RPMI8226 (cell line): ENCODE data around the gene ALOX5.
"Not testable (repeated sequence)": the region's sequence is repeated elsewhere in the genome, so short reads cannot be mapped to it uniquely, and the experiment has no call there.

Experiments
- DNase-seq: peaks from one replicate; pipeline ENCODE4 v3.0.0-alpha.2; 2015

The ALOX5 gene

DNA sequence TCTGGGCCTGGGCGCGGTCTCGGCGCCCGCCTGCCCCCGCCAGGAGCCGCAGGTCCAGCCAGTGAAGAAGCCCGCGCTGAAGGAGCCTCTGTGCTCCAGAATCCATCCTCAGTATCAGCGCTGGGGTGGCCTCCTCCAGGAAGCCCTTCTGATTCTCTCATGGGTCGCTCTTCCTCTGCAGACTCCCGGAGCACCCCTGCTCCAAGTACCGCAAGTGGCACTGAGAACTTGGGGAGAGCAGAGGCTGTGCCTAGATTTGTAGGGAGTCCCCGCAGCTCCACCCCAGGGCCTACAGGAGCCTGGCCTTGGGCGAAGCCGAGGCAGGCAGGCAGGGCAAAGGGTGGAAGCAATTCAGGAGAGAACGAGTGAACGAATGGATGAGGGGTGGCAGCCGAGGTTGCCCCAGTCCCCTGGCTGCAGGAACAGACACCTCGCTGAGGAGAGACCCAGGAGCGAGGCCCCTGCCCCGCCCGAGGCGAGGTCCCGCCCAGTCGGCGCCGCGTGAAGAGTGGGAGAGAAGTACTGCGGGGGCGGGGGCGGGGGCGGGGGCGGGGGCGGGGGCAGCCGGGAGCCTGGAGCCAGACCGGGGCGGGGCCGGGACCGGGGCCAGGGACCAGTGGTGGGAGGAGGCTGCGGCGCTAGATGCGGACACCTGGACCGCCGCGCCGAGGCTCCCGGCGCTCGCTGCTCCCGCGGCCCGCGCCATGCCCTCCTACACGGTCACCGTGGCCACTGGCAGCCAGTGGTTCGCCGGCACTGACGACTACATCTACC is at the start of gene ALOX5:
Gene ALOX5 (plus strand): TSS at position 641 of the 774 bp plus-strand sequence. CDS start 64 bp downstream, at position 705.
- DNase-seq = peak; percentile 62

- DNase-seq = no peak
These were observed 48.9 kb upstream of the ALOX5 start for GRCh38 chr10:45325116-45325515.

DNA sequence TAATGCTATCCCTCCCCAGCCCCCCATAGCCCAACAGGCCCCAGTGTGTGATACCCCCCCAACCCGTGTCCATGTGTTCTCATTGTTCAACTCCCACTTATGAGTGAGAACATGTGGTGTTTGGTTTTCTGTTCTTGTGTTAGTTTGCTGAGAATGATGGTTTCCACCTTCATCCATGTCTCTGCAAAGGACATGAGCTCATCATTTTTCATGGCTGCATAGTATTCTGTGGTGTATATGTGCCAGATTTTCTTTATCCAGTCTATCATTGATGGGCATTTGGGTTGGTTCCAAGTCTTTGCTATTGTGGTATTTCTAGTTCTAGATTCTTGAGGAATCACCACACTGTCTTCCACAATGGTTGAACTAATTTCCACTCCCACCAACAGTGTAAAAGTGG is 47.2 kb upstream of the ALOX5 start:
- DNase-seq = not testable (repeated sequence)

DNA sequence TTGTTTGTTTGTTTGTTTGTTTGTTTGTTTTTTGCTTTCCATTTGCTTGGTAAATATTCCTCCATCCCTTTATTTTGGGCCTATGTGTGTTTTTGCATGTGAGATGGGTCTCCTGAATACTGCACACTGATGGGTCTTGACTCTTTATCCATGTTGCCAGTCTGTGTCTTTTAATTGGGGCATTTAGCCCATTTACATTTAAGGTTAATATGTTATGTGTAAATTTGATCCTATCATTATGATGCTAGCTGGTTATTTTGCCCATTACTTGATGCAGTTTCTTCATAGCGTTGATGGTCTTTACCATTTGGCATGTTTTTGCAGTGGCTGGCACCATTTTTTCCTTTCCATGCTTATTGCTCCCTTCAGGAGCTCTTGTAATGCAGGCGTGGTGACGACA is 42.2 kb upstream of the ALOX5 start:
- not testable (repeated sequence) for DNase-seq

DNA sequence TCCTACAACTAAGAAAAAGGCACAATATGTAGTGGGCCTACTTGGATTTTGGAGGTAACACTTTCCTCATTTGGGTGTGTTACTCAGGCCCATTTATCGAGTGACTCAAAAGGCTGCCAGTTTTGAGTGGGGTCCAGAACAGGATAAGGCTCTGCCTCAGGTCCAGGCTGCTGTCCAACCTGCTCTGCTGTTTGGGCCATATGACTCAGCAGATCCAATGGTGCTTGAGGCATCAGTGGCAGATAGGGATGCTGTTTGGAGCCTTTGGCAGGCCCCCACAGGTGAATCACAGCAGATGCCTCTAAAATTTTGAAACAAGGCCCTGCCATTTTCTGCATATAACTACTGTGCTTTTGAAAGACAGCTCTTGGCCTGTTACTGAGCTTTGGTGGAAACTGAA is 34.1 kb upstream of the ALOX5 start:
- no peak for DNase-seq

DNA sequence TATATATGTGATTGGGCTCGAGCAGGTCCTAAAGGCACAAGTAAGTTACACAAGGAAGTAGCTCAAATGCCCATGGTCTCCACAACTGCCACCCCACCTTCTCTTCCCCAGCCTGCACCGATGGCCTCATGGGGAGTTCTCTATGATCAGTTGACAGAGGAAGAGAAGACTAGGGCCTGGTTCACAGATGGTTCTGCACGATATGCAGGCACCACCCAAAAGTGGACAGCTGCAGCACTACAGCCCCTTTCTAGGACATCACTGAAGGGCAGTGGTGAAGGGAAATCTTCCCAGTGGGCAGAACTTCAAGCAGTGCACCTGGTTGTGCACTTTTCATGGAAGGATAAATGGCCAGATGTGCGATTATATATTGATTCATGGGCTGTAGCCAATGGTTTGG is 33.6 kb upstream of the ALOX5 start:
- not testable (repeated sequence) for DNase-seq

- not testable (repeated sequence) for DNase-seq
These were observed 27.2 kb upstream of the ALOX5 start for GRCh38 chr10:45346652-45347335.

- DNase-seq = not testable (repeated sequence)
These were observed 26.6 kb upstream of the ALOX5 start for GRCh38 chr10:45347464-45347863.

DNA sequence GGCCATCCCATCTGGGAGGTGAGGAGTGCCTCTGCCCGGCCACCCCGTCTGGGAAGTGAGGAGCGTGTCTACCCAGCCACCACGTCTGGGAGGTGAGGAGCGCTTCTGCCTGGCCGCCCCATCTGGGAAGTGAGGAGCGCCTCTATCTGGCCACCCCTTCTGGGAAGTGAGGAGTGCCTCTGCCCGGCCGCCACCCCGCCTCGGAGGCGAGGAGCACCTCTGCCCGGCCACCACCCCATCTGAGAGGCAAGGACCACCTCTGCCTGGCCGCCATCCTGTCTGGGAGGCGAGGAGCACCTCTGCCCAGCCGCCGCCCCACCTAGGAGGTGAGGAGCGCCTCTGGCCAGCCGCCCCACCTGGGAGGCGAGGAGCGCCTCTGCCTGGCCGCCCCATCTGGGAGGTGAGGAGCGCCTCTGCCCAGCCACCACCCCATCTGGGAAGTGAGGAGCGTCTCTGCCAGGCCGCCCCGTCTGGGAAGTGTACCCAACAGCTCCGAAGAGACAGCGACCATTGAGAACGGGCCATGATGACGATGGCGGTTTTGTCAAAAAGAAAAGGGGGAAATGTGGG is 25.7 kb upstream of the ALOX5 start:
- not testable (repeated sequence) for DNase-seq

DNA sequence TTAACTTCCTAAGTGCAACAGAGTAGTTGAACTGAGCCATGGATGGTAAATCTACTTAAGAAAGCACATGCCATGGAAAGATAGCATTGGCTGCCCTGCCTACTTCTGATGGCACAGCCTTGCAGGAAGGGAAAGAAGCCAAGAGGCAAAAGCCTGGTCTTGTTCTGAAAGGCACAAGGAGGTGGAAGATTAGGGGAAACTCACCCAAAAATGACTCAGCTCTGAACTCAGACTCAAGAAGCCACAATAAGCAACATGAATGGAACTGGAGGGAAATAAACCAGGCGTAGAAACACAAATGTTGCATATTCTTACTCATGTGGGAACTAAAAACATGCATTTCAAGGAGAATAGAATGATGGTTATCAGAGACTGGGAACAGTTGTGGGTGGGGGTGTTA is 20.8 kb upstream of the ALOX5 start:
- no peak for DNase-seq

GRCh38 chr10:45354261-45354660 is 19.8 kb upstream of the ALOX5 start:
- DNase-seq = no peak

DNA sequence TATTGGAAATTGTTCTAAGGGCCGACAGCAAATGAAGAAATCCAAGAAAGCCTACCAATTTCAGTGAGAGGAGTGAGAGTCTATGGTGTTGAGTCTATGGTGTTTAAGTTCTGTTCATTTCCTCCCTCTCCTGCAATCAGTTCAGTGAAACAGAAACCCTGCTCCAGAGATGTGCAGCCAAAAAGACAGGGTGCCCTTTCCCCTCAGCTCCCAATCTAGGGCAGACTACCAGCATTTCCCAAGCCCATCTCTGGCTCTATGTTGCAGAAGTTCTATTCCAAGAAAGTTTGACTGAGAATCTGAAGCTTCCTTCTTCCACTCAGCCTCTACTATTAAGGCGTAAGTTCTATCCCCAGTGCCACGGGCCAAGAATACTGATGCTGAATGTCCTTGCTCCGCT is 18.5 kb upstream of the ALOX5 start:
- DNase-seq = no peak

- DNase-seq = not testable (repeated sequence)
These were observed 15.1 kb upstream of the ALOX5 start for GRCh38 chr10:45358961-45359360.

- DNase-seq = not testable (repeated sequence)
These were observed 11.8 kb upstream of the ALOX5 start for GRCh38 chr10:45361983-45362799.

DNA sequence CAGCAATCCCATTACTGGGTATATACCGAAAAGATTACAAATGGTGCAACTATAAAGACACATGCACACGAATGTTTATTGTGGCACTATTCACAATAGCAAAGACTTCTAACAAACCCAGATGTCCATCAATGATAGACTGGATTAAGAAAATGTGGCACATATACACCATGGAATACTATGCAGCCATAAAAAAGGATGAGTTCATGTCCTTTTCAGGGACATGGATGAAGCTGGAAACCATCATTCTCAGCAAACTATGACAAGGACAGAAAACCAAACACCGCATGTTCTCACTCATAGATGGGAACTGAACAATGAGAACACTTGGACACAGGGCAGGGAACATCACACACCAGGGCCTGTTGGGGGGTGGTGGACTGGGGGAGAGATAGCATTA is 6.4 kb upstream of the ALOX5 start:
- DNase-seq = not testable (repeated sequence)

- no peak for DNase-seq
These were observed 5.8 kb upstream of the ALOX5 start for GRCh38 chr10:45368181-45368580.

GRCh38 chr10:45370202-45370955 is 3.6 kb upstream of the ALOX5 start:
- peak; percentile 23 for DNase-seq

DNA sequence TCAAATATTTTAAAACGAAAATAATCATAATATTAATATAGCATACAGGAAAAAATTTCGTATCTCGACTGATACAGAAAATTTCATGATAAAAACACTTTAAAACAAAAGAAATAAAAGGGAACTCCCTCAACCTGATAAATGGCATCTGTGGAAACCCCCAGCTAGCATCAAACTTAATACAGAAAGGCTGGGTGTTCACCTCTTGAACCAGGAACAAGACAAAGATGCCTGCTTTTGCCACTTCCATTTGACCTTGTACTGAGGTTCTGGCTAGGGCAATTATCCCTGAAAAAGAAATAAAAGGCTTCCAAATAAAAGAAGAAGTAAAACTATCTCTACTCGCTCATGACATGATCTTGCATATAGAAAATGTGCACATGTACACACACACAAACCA is 2.5 kb upstream of the ALOX5 start:
- no peak for DNase-seq

DNA sequence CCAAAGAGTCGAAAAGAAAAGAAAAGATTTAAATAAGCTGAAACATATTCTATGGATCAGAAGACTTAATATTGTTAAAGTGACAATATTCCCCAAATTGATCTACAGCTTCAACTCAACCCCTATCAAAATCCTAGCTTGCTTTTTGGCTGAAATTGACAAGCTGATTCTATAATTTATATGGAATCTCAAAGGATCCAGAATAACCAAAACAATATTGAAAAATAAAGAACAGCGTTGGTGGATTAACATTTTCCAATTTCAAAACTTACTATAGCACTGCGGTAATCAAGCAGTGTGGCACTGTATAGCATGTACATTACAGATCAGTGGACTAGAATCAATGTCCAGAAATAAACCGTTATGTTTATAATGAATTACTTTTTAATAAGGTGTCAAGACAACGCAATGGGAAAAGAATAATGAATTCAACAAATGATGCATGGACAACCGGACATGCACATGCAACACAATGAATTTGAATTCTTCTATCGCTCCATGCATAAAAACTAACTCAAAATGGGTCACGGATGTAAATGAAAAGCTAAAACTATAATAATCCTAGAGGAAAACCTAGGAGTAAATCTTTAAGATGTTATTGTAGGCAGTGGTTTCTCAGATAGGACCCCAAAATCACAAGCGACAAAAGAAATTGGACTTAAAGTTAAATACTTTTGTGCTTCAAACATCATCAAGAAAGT is 1.6 kb upstream of the ALOX5 start:
- DNase-seq = no peak

- DNase-seq = no peak
These were observed 927 bp upstream of the ALOX5 start for GRCh38 chr10:45373003-45373575.

GRCh38 chr10:45374350-45375052 is 485 bp downstream of the ALOX5 start:
- peak; percentile 34 for DNase-seq
